HG03066 (cell line): ENCODE data around the gene TMEM44.

ENCODE experiments used
- ATAC-seq: cut with Tn5 transposase; IDR thresholded peaks from one replicate; pipeline ENCODE4 v1.9.1; 2021; ENCODE audit warnings: low read depth; ENCODE audit not compliant: unreplicated experiment

Gene TMEM44, protein sequence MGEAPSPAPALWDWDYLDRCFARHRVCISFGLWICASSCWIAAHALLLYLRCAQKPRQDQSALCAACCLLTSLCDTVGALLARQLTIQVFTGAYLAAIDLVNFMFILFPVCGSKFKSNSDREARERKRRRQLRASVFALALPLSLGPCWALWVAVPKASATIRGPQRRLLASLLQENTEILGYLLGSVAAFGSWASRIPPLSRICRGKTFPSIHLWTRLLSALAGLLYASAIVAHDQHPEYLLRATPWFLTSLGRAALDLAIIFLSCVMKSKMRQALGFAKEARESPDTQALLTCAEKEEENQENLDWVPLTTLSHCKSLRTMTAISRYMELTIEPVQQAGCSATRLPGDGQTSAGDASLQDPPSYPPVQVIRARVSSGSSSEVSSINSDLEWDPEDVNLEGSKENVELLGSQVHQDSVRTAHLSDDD

DNA sequence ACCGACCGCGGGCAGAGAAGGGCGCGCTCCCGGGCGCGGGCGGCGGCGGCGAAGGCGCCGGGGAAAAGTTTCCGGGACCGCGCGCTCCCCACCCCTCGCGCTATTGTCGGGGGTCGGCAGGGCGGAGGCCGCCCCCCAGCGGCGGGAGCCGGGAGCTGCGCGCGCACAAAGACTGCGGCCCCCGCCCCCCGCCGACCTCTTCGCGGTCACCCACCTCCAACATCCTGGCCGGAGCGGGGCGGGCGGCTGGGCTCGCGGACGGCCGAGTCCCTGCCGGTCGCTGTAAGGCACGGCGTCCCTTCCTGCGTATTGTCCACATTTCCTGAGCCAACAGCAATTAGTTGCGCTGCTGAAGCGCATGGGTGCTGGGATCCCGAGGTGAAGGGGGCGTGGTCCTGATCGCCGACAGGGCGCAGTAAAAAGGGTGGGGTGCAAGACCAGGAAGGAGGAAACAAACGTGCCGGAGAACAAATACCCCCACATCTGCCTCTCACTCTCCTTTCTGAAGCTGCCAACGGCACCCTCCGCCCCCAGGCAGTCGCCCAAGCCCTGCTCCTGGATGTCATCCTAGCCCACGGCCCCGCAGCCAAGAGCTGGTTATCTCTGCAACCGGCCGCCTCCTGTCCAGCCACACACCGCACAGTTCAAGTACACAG is at the start of gene TMEM44:
TMEM44 (minus strand) TSS at position 71 of the 656 bp plus-strand sequence. CDS start 204 bp downstream, outside the sequence.
- ATAC-seq = peak; percentile 81

DNA sequence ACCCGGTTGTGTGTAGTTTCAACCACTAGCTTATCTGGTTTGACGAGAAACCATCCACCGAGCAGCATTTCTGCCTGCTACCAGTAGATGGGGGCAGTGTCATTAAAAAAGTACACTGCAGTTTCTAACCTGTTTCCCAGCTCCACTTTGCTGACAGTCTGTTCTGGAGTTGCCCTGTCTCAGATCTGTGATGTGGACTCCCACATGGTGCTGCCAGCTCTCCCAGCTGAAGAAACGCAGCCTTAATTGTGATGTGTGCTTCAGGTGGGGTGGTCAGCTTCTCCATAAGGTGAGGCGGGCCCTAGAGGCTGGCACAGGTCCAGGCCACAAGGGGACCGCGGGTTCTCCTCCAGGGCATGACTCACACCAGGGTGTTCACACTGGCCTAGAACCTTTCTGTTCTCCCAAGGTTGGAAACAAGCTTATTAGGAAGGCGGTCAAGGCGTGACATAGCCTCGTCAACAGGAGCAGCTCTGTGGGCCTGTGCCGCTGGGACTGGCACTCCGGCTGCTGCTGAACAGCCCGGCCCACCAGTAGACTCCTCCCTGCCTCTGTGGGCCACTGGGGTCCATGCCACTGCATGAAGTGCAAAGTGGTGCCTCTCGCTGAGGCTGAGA is 49.6 kb upstream of the TMEM44 start:
- ATAC-seq = peak; percentile 49

DNA sequence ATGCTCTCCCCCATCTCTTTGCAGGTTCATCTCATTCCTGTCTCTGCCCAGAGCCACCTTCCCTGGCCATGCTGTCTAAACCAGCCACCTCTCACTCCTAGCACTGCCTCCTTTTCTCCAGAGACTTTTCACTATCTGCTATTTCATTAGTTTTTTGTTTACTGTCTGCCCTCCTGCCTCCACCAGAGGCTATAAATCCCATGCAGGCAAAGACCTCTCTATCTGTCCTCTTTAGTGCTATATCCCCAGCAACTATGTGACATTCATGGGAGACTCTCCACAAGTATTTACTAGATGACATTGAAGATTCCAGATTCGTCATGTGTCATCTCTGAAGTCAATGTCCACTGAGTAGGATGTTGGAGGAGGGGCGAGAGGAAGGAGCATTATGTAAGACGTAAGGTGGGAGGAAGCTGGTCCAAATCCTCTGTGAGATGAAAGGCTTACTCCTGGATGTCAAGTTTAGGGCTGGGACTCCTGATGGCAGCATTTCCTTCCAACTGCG is 49.0 kb upstream of the TMEM44 start:
- ATAC-seq = no peak

DNA sequence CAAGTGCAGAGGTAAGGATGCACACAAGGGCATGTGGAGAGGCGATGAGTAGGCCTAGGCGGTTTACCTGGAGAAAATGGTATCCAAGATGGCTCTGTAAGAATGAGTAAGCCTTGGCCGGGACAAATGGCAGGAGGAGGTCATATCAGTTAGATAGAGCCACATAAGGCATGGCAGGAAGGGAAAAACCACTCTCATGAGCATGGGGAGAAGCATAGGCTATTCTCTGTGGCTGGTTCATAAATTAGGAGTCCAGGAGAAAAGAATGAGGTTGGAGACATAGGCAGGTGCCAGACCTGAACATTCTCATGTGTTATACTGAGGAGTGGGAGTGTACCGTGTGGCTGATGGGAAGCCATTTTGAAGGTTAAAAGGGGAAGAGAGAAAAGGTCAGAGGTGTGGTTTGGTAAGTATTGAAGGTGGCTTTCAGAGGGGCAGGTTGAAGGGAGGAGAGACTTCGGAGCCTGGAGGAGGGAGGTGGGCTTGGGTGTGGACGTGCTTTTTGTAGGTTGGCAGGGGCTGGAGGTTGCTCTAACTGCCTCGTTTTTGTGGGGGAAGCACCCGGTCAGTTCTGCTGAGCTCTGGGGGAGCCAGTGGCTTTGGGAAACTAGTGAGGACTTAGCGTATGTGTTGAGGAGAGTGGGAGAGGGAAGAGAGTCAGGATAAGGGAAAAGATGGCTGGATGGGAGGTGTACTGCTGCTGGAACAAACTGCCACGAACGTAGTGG is 47.8 kb upstream of the TMEM44 start:
- no peak for ATAC-seq

DNA sequence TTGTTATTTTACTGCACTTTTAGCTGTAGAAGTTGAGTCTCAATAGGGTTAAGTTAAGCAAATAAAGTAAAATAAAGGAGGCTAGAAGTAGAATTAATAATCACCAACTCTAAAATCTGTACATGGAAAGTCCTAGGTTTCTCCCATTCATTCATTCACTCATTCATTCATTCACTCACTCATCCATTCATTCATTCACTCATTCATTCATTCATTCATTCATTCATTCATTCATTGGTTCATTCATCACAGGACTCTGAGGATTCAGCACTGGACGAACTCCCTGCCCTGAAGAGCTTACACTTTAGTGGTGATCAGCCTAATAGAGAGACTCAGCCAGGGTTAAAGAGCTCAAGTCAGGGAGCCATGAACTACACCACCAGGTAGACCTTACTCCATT is 43.3 kb upstream of the TMEM44 start:
- no peak for ATAC-seq

DNA sequence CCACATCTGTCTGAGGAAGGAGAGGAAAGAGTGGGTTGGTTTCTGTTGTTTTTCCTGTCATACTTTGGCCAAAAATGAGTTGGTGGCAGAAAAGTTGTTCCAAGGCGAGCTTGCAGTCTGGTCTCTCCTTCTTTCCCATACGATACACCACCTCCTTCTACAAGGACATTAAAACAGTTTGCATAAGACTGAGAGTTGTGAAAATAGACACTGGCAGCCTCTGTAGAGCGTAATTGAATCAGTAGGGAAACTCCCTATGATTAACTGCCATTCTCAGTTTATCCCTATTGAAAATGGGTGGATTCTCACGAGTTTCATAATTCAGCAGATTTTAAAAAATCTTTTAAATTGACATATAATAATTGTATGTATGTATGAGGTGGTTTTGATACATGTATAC is 42.5 kb upstream of the TMEM44 start:
- no peak for ATAC-seq

DNA sequence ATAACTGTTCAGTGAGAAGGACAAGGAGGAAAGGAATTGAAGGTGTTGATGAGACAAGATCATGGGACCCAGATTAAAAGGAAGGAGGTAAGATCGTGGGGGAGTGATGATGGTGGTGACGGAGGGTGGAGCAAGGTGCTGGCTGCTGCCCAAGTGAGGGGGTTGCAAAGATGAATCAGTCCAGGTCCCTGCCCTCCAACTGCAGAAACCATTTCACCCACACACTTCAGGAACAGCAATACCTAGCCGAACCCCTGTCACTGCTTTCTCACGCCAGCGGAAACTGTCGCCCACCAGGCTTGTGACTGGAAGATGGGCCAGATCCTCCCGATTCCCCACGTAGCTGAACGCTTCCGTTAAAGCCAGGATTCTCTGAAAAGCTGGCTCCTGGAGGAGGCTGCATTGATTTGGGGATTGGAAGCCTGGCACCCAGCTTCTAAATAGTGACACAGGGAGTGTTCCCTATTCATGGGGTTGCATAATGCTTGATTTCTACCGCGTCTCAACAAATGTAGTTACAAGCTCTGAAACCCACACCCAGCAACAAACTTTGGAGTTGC is 41.9 kb upstream of the TMEM44 start:
- ATAC-seq = no peak

DNA sequence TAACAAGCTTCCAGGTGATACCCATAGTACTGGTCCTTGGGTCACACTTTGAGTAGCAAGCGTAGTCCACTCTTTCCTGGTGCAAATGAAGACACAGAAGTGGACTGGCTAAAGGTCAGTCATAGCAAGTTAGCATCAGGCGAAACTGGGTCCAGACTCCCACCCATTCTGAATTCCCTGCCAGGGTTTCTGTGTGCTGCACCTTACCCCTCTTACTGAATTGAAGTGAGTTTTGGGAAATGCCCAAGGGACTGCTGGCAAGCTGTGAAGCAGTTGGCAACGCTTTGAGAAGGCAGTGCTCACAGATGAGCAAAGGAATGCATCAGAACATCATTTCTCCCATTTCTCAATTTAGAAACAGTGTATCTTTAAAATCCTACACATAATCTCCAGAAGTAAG is 40.5 kb upstream of the TMEM44 start:
- ATAC-seq = no peak

DNA sequence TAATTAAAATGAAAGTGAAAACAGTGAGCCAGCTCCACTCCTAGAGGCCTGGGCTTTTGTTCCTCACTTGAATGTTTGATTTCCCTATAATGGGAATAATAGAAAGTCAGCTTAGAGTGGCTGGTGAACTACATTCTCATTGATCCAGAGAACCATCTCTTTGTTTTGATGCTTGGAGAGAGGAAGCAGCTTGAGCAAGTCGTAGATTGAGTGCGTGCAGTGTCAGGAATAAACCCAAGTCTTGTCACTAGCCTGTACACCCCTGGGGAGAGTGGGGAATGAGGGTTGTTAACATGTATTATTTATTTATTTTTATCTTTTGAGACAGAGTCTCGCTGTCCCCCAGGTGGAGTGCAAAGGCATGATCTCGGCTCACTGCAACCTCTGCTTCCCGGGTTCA is 39.7 kb upstream of the TMEM44 start:
- no peak for ATAC-seq

DNA sequence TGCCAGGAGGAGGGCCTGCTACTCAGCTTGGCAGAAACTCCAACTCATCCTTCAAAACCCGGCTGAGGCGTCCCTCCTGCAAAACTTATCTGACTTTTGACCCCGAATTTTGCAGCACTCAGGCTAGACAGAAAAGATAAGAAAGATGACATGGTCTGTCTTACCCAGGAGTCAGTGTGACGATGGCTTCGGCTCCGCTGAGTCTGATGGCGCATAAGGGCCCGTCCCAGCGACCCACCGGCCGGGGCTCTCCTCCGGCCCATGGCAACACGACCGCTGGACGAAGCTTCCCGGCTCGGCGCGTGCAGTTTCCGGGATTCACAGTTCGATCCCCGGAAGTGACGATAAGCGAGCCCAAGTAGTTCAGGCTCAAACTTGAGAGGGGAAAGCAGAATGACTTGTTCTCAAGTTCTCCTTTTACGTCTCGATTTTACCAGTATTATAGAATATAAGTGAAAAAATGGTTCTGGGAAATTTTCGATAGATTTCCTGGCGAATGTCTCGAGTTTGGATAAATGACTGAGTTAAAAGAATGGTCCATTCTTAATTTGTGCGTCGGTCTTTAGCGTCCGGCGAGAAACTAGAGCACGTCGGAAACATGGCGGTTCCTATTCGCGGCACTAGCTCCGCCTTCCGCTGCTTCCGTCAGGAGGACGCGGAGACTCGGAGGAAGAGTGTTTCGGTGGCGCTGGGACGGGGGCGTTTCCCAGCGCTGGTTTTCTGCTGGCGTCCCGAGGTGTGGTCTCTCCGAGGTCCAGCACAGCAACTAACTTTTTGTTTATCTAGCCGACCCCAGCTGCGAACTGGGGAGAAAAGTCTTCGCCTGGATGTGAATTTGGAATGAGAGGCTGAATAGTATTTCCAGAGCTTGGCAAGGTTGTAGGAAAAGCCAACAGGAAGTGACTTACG is 38.9 kb upstream of the TMEM44 start, which contains the start of gene LSG1:
LSG1 (minus strand) TSS at position 292 of the 909 bp plus-strand sequence; CDS start at position 263, 29 bp downstream.
- ATAC-seq = peak; percentile 85

DNA sequence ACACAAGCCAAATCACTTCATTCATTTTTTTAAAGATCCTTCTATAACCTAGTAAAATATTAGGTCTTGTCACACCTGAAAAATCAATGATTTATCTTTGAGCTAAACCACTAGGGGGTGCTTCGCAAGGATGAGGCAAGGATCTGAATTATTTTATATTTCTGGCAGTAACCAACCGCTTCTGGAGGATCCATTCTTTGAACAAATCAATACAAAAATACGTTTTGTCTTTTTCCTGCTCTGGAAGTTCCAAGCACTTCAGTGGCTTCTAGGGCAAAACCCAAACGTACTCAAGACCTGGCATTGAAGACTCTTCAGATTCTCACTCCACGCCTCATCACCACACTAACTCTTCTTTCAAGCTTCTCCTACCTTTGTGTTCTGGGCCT is 38.3 kb upstream of the TMEM44 start:
- no peak for ATAC-seq

DNA sequence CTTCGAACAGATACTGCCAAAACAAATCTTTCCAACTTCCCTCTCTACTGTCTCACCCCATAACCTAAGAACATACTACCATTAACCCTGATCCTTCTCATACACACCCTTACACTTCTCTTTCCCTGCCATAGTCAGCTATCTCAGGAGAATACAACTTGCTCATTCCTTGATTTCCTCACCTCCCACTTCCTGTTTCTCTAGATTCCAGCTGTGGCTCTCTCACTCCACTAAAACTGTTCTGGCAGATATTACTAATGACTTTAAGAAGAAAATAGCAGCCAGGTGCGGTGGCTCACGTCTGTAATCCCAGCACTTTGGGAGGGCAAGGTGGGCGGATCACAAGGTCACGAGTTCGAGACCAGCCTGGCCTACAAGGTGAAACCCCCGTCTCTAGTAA is 34.1 kb upstream of the TMEM44 start:
- no peak for ATAC-seq

DNA sequence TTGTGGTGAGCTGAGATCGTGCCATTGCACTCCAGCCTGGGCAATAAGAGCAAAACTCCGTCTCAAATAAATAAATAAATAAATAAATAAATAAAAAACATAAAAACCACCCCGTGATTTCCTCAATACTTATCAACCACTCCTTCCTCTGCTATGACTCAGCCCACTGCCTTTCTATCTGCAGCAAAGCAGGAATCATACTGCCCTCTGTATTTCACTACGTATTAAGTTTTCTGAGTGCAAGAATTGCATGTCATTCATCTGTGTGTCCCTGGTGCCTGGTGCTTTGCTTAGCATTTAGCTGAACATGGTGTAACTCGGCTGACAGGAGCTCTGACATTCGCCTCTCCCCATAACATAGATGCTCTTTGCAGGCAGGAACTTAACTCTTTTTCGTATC is 31.6 kb upstream of the TMEM44 start:
- no peak for ATAC-seq

DNA sequence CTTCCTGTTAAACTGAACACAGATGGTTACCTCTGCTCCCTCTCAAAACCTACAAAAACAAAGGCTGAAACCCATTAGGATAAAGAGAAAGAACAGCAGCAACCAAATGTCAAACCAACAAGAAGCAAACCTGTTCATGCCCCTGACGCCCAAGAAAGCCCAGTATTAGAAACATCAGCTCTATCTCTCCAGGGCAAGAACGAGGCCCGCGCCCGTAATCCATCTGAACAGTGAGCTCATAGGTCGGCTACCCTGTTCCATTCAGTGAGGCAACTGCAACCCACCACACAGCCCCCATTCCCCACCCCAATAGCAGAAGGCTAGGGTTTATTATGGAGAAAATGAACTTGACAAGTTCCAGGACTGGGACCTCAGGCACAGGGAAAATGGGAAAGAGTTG is 28.7 kb upstream of the TMEM44 start:
- no peak for ATAC-seq

DNA sequence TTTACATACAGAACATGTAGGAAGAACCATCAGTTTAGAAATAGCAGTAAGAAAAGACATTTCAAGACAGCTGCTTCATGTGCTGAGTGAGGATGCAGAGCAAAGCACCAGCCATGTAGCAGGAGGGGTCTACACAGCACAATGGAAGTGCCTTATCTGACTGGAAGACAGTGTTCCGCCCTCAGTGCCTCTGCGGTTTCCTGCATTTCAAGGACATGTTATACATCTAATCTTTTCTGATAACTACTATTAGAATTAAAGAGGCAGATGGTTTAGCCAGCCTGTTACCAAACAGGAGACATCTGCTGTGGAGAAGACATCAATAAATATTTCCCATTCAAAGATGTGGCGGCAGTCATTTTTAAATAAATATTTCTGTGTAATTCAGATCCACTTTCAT is 28.2 kb upstream of the TMEM44 start:
- ATAC-seq = no peak

DNA sequence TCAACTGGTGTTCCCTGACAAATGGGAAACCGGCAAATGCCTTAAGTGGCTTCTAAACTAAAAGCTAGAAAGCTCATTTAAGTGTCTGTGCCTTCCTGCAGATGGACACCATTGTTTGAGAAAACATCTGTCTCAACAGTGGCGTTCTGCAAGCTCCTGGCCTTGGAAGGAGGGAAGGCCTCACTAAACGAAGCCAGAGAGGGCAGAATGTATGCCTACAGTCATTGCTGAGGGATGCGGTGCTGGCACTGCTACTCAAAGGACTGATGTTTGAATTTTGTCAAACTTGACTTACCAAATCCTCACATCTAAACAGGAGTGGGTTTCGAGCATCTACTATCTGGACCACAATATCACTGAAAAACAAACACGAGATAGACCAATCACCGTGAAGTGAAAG is 26.6 kb upstream of the TMEM44 start:
- no peak for ATAC-seq

DNA sequence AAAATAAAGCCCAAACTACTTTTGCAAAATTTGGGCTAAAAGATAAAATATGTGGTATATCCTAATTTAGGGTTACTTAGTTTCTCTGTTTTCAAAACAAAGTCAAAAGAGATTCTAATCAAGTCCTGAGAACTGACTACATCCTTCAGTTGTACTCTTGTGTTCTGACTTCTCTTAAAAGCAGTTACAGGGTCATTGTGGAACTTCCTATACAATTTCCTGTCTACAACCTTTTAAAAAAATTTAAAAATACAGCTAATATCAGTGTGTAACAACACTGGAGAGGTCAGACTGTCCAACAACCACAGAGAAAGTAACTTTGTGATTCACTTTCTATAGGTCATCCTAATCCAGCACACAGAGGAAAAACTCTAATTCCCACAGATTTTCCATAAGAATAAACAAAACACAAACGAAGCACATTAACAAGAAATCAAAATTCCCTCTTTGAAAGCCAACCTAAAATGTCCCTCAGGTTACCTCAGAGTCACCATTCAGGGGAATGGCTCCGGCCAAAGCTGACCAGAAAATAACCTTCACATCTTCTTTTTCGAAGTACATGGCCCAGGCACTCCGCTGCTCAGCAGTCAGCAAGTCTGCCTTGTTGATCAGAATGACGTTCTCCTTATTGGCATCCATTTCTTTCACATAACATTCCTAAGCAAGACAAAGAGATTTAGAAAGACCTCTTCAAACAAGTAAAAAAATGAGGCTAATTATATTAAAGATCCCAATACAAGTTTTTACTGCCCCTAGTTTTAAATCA is 25.4 kb upstream of the TMEM44 start:
- ATAC-seq = no peak

DNA sequence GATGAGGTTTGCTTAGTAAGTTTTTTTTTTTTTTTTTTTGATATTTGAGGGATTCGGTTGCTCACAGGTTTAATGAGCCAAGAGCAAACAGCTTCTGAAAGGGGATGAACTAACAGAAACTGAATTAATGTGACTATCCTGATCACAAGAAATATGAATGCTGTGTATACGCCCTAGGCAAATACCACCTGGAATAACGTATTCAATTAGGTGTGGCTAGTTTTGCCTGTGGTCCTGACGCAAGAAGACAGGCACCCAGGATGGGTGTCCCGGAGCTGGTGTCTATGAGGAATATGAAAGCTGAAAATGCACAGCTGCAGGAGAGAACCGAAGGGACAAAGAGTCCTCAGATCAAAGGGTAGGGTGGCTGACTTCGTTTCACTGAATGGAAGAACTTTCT is 24.2 kb upstream of the TMEM44 start:
- ATAC-seq = no peak

DNA sequence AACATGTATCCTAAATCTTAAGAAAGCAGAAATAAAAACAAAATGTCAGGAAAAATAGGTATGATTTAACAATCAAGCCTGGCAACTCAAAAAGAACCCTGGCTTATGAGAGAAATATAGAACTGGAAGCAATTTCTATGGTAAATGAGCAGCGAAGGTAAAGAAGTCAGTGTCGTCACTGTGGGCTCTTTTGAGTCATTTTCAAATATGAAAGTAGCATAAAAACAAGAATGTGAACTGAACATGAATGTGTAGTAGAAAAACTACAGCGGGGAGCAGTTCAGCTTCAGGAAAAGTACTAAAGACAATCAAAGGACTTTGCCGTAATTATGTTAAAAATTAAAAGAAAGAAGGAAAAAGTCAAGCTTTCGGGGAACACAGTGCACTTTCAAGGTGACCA is 21.2 kb upstream of the TMEM44 start:
- peak; percentile 87 for ATAC-seq
